Pancreas (tissue), 10 donors: ENCODE data around the gene HOXB4. TPM values are rescaled to one million over a fixed set of nuclear protein-coding genes. Genes with fewer than 3 reads are reported as not detected.

Experiments
- ATAC-seq, 4 donors: fragments of 200-7000 bp; cut with Tn5 transposase; one replicate each; pipeline versions ENCODE4 v1.8.0 to v1.9.1; 2020; ENCODE audit warnings: mild to moderate bottlenecking in 4 of 4, moderate library complexity in 4 of 4
- DNase-seq, 6 donors: peaks; one replicate each; pipeline ENCODE4 v3.0.0-alpha.2; 2020
- FAIRE-seq: peaks from 2 replicates; lab custom pipeline; 2012; peaks lifted over from hg19 to GRCh38; lab: Jason Lieb, UNC
- H3K27ac ChIP-seq, 4 donors: fragments of 200-600 bp; sonication (generic); 1 replicate in 3 of 4; 2 replicates in 1 of 4; pipeline versions ENCODE4 v1.5.0 to v1.8.0; 2020
- H3K27me3 ChIP-seq, 4 donors: fragments of 200-600 bp; one replicate each; pipeline ENCODE4 v1.8.0; 2021
- H3K36me3 ChIP-seq, 3 donors: fragments of 200-600 bp; sonication (generic) in 1 of 3; one replicate each; pipeline versions ENCODE4 v1.5.0 to v1.8.0; 2020 to 2021
- H3K4me1 ChIP-seq, 3 donors: fragments of 200-600 bp; one replicate each; pipeline ENCODE4 v1.8.0; 2021
- H3K4me3 ChIP-seq, 4 donors: fragments of 200-600 bp; sonication (generic) in 2 of 4; one replicate each; pipeline versions ENCODE4 v1.5.0 to v1.8.0; 2020 to 2021
- H3K9me3 ChIP-seq, 4 donors: fragments of 200-600 bp; one replicate each; pipeline ENCODE4 v1.8.0; 2021
- WGBS, 2 donors: extraction: QIAGEN DNeasy Blood & Tissue Kit; methylation state at CpG; one replicate each; pipeline ENCODE4 v1.1.7; 2013; 5-methylcytosine and 5-hydroxymethylcytosine counted together
- intact Hi-C, 3 donors: fragments of 100-400 bp; cut with DNase I; formaldehyde crosslinking; loops; one replicate each; pipeline versions ENCODE4 v1.11.1 to v1.14.2; 2022
- polyA plus RNA-seq, 2 donors: library from polyadenylated mRNA; stranded (reverse); fragments of 200-250 nt; gene quantifications; one replicate each; pipeline ENCODE4 v1.2.3, GENCODE V29; 2013
- total RNA-seq, 6 donors: library from RNA; stranded (reverse); fragmentation: NEBNext Ultra II Directional in 4 of 6; extraction: Animal tissue kit (Norgen Biotek cat#: 25700) in 4 of 6; gene quantifications; one replicate each; pipeline versions ENCODE4 v1.2.1 to v1.2.4, GENCODE V29; 2021 to 2023
- TF ChIP-seq, protein P1 (sequence below), 4 donors: fragments of 200-600 bp; sonication (generic) in 3 of 4; IDR thresholded peaks; one replicate each; pipeline versions ENCODE4 v1.5.0 to v1.8.0; 2021; ENCODE audit warnings: antibody characterized with exemption in 4 of 4
- donor health status: healthy with polysubstance abuse.
- donor health status: DM: no; HTN: no; CAD: no; lungs with moderate emphysema.
- donor health status: DM: no; HTN: no; CAD: no.
- donor health status: control.
- donor health status: control.
- donor health status: Bipolar disorder and iron deficiency.
- donor health status: DM: yes; HTN: yes; CAD: no.
- donor health status: DM: no; HTN: no; CAD: no.
- donor health status: DM: no; HTN: no; CAD: no.
- donor health status: DM: yes; HTN: yes; CAD: no.

The HOXB4 gene
- total and polyA plus RNA-seq, 8 donors: 0.22 to 2.5 (median 0.78) TPM

DNA sequence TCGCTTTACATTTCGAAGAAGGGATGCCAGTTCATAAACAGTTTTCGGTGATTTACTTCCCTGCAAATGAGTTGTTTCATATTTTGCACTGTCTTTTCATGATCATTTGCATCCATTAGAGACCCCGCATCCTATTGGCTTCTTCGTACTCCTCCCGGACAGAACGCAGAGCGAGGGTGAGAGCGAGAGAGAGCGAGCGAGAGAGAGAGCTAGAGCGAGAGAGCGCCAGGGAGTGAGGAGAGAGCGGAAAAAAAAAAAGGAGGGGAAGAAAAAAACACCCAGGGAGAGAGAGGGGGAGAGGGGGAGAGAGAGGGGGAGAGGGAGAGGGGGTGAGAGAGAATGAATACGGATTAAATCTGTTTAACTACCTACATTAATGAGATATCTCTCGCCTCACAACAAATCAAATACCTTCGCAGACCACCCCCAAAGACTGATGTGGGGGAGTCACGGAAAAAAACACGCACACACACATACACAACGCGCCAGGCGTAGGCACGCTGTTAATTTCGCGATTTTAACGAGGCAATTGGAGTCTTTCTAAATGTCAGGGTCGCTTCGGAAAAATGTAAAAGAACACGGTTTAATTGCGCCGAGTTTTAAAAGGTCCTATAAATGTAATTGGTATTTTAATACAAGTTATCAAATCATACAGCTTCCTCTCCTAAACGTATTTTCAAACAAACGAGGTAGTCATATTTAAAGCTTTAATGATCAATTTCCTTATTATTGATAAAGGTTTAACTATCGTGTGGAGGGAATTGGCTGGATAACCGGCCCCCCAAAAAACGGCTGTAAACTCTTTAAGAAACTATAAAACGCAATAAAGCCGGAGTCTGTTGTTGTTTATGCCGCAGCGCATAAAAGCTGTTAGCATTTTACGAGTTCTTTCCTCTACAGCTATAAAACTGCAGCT is 37.2 kb upstream of the HOXB4 start, which contains the start of gene HOXB8:
HOXB8 (minus strand) TSS at position 246 of the 916 bp plus-strand sequence. CDS start 588 bp downstream, outside the sequence.
- no peak within 1 kb of the TSS for H3K4me3 ChIP-seq
- H3K27ac ChIP-seq: no peak within 1 kb of the TSS
- H3K4me1 ChIP-seq: peaks cover 0 to 3% (median 0%) of the 10 kb centered on the region in 3 donors
- intact Hi-C loops: loop anchor here in 1 of 3 donors (10.0 kb wide), 1 partner anchor 471 kb away; no protein-coding TSS in a partner anchor
- DNase-seq: no peak
- H3K27me3 ChIP-seq: peaks cover 9 to 69% (median 21%) of the 10 kb centered on the region in 4 donors
- TF ChIP-seq, protein P1, sequence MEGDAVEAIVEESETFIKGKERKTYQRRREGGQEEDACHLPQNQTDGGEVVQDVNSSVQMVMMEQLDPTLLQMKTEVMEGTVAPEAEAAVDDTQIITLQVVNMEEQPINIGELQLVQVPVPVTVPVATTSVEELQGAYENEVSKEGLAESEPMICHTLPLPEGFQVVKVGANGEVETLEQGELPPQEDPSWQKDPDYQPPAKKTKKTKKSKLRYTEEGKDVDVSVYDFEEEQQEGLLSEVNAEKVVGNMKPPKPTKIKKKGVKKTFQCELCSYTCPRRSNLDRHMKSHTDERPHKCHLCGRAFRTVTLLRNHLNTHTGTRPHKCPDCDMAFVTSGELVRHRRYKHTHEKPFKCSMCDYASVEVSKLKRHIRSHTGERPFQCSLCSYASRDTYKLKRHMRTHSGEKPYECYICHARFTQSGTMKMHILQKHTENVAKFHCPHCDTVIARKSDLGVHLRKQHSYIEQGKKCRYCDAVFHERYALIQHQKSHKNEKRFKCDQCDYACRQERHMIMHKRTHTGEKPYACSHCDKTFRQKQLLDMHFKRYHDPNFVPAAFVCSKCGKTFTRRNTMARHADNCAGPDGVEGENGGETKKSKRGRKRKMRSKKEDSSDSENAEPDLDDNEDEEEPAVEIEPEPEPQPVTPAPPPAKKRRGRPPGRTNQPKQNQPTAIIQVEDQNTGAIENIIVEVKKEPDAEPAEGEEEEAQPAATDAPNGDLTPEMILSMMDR (IDR thresholded peaks at IDR 0.05): no peak
- H3K36me3 ChIP-seq: no peaks in the 10 kb centered on the region
- no peak for FAIRE-seq
- 13 to 16% methylated on average over 41 of the region's 41 CpGs for WGBS, 2 donors
- no peak for ATAC-seq
- no peaks in the 10 kb centered on the region for H3K9me3 ChIP-seq

DNA sequence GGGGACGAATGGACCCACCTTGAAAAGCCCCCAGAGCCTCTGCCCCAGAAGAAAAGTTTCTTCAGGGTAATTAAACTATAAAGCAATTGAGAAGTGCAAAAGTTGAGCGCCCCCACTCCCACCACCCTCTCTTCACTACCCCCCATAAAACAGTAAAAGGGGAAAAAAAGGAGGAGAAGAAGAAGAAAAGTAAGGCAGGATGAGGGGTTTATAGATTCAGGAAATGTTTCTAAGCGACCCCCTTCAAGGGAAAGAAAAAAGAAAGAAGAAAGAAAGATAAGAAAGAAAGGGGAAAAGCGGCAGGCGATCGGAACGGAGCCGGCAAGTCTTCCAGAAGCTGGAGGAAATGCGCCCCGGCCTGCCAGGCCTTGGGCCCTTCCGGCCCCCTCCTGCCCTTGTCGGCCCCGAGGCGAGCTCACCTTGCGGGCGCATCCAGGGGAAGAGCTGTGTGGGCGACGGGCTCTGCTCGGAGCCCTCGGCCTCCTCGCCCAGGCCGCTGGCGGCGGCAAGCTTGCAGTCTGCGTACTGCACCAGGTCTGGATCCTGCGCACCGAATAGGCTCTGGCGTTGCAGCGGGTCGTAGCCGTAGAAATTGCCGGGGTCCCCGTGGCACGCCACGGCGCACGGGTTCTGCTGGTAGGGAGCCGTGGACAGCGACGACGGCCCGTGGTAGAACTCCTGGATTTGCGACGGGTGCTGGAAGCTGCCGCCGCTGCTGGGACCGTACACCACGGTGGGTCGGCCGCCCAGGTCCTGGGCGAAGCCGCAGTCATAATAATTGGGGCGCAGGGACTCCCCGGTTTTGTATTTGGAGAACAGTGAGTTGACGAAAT is 35.9 kb upstream of the HOXB4 start:
- intact Hi-C loops: loop anchor here in 1 of 3 donors (10.0 kb wide), 1 partner anchor 469 kb away; no protein-coding TSS in a partner anchor
- TF ChIP-seq, protein P1 (IDR thresholded peaks at IDR 0.05): no peak
- Histone ChIP-seq H3K36me3 (no peaks in the 10 kb centered on the region), H3K27ac (no peak overlapping the region), H3K4me3 (no peak overlapping the region), H3K9me3 (no peaks in the 10 kb centered on the region), H3K27me3 (peaks cover 4 to 66% (median 18%) of the 10 kb centered on the region in 4 donors), H3K4me1 (peaks cover 0 to 5% (median 0%) of the 10 kb centered on the region in 3 donors)
- FAIRE-seq (no peak), DNase-seq (peak in 1 of 6 donors; percentile 65), ATAC-seq (no peak)
- 11% methylated on average over 46 to 55 of the region's 55 CpGs for WGBS, 2 donors

- DNase-seq (peak in 2 of 6 donors; percentile 54 to 66), ATAC-seq (peak in 3 of 4 donors; percentile 33 to 56 (median 40)), FAIRE-seq (no peak)
These were observed 34.9 kb upstream of the HOXB4 start for GRCh38 chr17:48612854-48613691.

More at GRCh38 chr17:48612854-48613691, 34.9 kb upstream of the HOXB4 start:
- intact Hi-C loops: loop anchor here in 1 of 3 donors (10.0 kb wide), 1 partner anchor 468 kb away; no protein-coding TSS in a partner anchor
- H3K9me3 ChIP-seq: no peaks in the 10 kb centered on the region
- peak overlapping the region in 1 of 4 donors; percentile 14 for H3K4me3 ChIP-seq
- peaks cover 3 to 65% (median 16%) of the 10 kb centered on the region in 4 donors for H3K27me3 ChIP-seq
- peaks cover 0 to 5% (median 0%) of the 10 kb centered on the region in 3 donors for H3K4me1 ChIP-seq
- no peaks in the 10 kb centered on the region for H3K36me3 ChIP-seq
- H3K27ac ChIP-seq: no peak overlapping the region
- WGBS, 2 donors: 5% methylated on average over 66 to 67 of the region's 67 CpGs
- TF ChIP-seq, protein P1 (IDR thresholded peaks at IDR 0.05): no peak
